ENCODE data around the gene PCNA. TPM values are rescaled to one million over a fixed set of nuclear protein-coding genes. Genes with fewer than 3 reads are reported as not detected.

Gene PCNA
- total and polyA plus RNA-seq, 9 of the 15 experiments (the other 6 are each of a cell fraction or from before 2014, with no cell fraction given): 213 to 390 (median 291) TPM

- TF ChIP-seq THRA (IDR thresholded peaks at IDR 0.05): no peak
- no peak for TF ChIP-seq ZNF316 (IDR thresholded peaks at IDR 0.05)
- TF ChIP-seq TRIM24 (IDR thresholded peaks at IDR 0.05): no peak
- no peak for TF ChIP-seq ZNF280B (CRISPR knock-in tag; IDR thresholded peaks at IDR 0.05)
- TF ChIP-seq ATF3 (IDR thresholded peaks at IDR 0.05): no peak
- TF ChIP-seq ATF3 (CRISPR knock-in tag; conservative IDR thresholded peaks at IDR 0.05): no peak
- TF ChIP-seq NCOR1 (IDR thresholded peaks at IDR 0.05): no peak
- no peak for TF ChIP-seq ZNF311 (CRISPR knock-in tag; IDR thresholded peaks at IDR 0.05)
- TF ChIP-seq ETS2 (tag; IDR thresholded peaks at IDR 0.05; ENCODE audit: borderline replicate concordance, poor library complexity, severe bottlenecking): no peak
- no peak for TF ChIP-seq HIVEP1 (CRISPR knock-in tag; IDR thresholded peaks at IDR 0.05)
- no peak for TF ChIP-seq ZFX (CRISPR knock-in tag; IDR thresholded peaks at IDR 0.05)
- no peak for TF ChIP-seq CHAMP1 (IDR thresholded peaks at IDR 0.05)
- no peak for TF ChIP-seq ZBTB26 (CRISPR knock-in tag; IDR thresholded peaks at IDR 0.05)
- no peak for TF ChIP-seq PRPF4 (IDR thresholded peaks at IDR 0.05; ENCODE audit: insufficient read depth, low read depth, low read length, poor library complexity, severe bottlenecking)
- TF ChIP-seq TFAP4 (CRISPR knock-in tag; IDR thresholded peaks at IDR 0.05; ENCODE audit: borderline replicate concordance): peak; percentile 37
- TF ChIP-seq E2F8 (IDR thresholded peaks at IDR 0.05; ENCODE audit: low read depth, partially characterized antibody): no peak
These were observed 6.9 kb upstream of the PCNA start, which contains the start of gene CDS2 (continued) for GRCh38 chr20:5126512-5127203.

All from K562 (cell line).